Thyroid gland (tissue), 4 donors: ENCODE measurements around the gene ESYT3. TPM values are rescaled to one million over a fixed set of nuclear protein-coding genes. Genes with fewer than 3 reads are reported as not detected.
"Not testable (repeated sequence)": the region's sequence is repeated elsewhere in the genome, so short reads cannot be mapped to it uniquely, and the experiment has no call there.

Experiments
- DNase-seq, 2 donors: peaks; one replicate each; pipeline ENCODE4 v3.0.0-alpha.2; 2019
- H3K27ac ChIP-seq, 3 donors: fragments of 200-600 bp; sonication (generic); 1 replicate in 2 of 3; 2 replicates in 1 of 3; pipeline ENCODE4 v1.5.1; 2016 to 2019; ENCODE audit warnings: mild to moderate bottlenecking in 1 of 3, moderate library complexity in 1 of 3
- H3K27me3 ChIP-seq: fragments of 200-600 bp; sonication (generic); one replicate; pipeline ENCODE4 v1.5.1; 2019
- H3K36me3 ChIP-seq, 2 donors: fragments of 200-600 bp; sonication (generic); one replicate each; pipeline ENCODE4 v1.5.1; 2016 to 2019
- H3K4me1 ChIP-seq, 2 donors: fragments of 200-600 bp; sonication (generic); one replicate each; pipeline ENCODE4 v1.5.1; 2017 to 2019
- H3K4me3 ChIP-seq, 3 donors: fragments of 200-600 bp; sonication (generic); replicated peaks in 1 of 3; 1 replicate in 2 of 3; 2 replicates in 1 of 3; pipeline ENCODE4 v1.5.1; 2016; ENCODE audit warnings: mild to moderate bottlenecking in 1 of 3
- H3K9me3 ChIP-seq: fragments of 200-600 bp; sonication (generic); one replicate; pipeline ENCODE4 v1.5.1; 2017
- POLR2A ChIP-seq, 2 donors: fragments of 450-650 bp; IDR thresholded peaks; one replicate each; pipeline ENCODE4 v1.6.1; 2017; ENCODE audit warnings: antibody characterized with exemption in 2 of 2, mild to moderate bottlenecking in 2 of 2, moderate library complexity in 1 of 2
- WGBS, 2 donors: methylation state at CpG; one replicate each; pipeline ENCODE4 v1.1.5; 2017; 5-methylcytosine and 5-hydroxymethylcytosine counted together
- intact Hi-C: fragments of 100-400 bp; cut with DNase I; formaldehyde crosslinking; loops from one replicate; pipeline ENCODE4 v1.15.1; 2023
- total RNA-seq, 4 donors: library from RNA; depleted of rRNA; stranded (reverse); fragments of >200 nt; gene quantifications; one replicate each; pipeline ENCODE4 v1.2.3, GENCODE V29; 2016
- TF ChIP-seq, protein P1 (sequence below), 6 experiments: fragments of 200-600 bp in 3 of 6; fragments of 450-650 bp in 3 of 6; sonication (generic) in 3 of 6; IDR thresholded peaks; one replicate each; pipeline ENCODE4 v1.5.1; 2016 to 2019; ENCODE audit warnings: antibody characterized with exemption in 6 of 6, mild to moderate bottlenecking in 2 of 6, inconsistent platforms in 1 of 6, moderate library complexity in 1 of 6

Gene ESYT3
- total RNA-seq, 4 donors from 2014 or later: 19.9 to 82.8 (median 22.7) TPM

DNA sequence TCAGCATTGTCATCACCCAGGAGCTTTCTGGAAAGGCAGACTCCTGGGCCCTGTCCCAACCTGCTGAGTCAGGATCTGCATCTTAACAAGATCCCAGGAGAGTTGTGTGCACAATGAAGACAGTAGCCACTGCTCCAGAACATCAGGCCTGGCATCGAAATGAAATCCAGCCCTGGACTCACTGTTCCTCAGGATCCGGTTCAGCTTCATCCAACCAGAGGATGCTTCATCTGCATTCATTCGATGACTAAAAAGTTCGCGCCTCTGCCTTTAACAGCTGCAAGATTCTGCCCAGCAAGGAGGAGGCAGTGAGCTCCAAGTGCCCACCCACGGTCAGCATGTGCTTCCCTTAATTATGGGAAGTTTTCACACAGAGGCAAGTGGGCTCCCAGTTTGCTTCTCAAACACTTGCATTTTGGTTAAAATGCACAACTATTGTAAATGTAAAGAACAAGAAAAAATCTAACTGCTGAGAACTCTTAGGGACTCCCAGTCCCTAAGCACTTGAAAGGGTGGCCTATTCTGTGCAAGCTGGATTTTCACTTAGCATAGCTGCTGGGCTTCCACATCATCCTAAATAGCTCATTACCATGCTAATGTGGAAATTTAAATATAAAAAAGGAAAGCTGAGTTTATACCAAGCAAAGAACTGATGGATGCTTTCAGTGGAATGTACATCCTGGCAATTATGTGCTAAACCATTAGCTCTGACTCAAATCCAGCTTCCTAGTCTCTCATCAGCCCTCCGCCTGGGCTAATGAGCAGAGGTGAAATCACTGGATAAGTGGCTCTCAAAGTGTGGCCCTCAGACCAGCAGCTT, 25.5 kb upstream of the ESYT3 start:
- no peak overlapping the region for H3K27ac ChIP-seq
- intact Hi-C loops: loop anchor here (10.0 kb wide), 1 partner anchor 74 kb away; no protein-coding TSS in a partner anchor
- H3K9me3 ChIP-seq: no peaks in the 10 kb centered on the region
- no peak overlapping the region for H3K4me3 ChIP-seq
- H3K4me1 ChIP-seq: no peaks in the 10 kb centered on the region
- H3K27me3 ChIP-seq: no peaks in the 10 kb centered on the region
- 66 to 67% methylated on average over 7 of the region's 7 CpGs for WGBS, 2 donors
- TF ChIP-seq, protein P1, sequence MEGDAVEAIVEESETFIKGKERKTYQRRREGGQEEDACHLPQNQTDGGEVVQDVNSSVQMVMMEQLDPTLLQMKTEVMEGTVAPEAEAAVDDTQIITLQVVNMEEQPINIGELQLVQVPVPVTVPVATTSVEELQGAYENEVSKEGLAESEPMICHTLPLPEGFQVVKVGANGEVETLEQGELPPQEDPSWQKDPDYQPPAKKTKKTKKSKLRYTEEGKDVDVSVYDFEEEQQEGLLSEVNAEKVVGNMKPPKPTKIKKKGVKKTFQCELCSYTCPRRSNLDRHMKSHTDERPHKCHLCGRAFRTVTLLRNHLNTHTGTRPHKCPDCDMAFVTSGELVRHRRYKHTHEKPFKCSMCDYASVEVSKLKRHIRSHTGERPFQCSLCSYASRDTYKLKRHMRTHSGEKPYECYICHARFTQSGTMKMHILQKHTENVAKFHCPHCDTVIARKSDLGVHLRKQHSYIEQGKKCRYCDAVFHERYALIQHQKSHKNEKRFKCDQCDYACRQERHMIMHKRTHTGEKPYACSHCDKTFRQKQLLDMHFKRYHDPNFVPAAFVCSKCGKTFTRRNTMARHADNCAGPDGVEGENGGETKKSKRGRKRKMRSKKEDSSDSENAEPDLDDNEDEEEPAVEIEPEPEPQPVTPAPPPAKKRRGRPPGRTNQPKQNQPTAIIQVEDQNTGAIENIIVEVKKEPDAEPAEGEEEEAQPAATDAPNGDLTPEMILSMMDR (IDR thresholded peaks at IDR 0.05): no peak
- no peak for TF ChIP-seq POLR2A (IDR thresholded peaks at IDR 0.05)
- peak in 1 of 2 donors; percentile 6 for DNase-seq
- H3K36me3 ChIP-seq: peaks cover 13 to 14% of the 10 kb centered on the region in 2 donors

DNA sequence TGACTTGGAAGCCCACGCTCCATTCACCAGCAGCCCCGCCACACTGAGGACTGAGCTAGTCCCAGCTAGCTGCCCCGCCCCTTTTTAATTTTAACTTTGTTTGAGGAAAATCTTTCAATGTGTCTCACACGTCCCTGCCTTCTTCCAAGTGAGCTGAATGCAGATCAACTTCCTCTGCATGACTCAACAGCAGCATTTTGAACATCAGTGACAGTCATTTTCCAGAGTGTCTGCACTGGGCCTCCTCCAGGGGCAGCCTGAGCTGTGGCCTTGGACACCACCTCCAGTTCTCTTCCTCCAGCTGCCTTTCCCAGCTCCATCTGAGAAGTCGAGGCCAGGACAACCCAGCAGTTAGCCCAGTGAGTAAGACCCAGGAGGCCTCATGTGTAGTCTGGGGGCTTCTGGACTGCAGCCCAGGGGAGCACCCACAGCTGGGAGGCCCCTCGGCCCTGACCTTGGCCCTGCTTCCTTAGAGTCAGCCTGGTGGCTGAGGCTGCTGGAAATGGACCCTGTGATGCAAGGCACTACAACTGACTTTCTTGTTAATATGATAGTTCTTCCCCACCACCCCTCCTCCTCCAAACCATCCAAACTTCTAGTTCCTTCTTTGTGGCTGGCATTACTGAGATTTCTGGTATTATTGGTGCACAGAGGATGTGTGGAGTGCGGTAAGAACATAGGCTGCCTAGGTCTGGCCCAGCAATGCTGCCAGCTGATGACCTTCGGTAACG, 21.4 kb upstream of the ESYT3 start:
- intact Hi-C loops: no loop called here
- no peak overlapping the region for H3K27ac ChIP-seq

DNA sequence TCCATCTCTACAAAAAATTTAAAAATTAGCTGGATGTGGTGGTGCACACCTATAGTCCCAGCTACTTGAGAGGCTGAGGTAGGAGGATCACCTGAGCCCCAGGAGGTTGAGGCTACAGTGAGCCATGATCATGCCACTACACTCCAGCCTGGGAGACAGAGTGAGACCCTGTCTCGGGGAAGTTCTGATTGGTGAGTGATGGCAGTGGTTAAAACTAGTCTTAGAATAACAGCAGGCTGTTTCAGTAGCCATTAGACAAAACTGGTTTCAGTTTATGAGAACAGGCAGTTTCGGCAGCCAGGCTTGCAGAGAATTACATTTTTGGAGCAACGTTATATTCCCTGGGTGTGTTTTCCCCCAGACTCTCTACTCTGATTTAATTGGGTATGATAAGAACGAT, 18.2 kb upstream of the ESYT3 start:
- H3K36me3 ChIP-seq, H3K27me3 ChIP-seq, H3K4me3 ChIP-seq, H3K27ac ChIP-seq, H3K9me3 ChIP-seq, DNase-seq, H3K4me1 ChIP-seq: not testable (repeated sequence)
- intact Hi-C loops: loop anchor here (5.0 kb wide), 1 partner anchor 511 kb away; no protein-coding TSS in a partner anchor
- 76 to 86% methylated on average over 4 of the region's 4 CpGs for WGBS, 2 donors

More for the DNA sequence above, 21.4 kb upstream of the ESYT3 start:
- no peaks in the 10 kb centered on the region for H3K9me3 ChIP-seq
- no peak for DNase-seq
- no peak overlapping the region for H3K4me3 ChIP-seq
- TF ChIP-seq, protein P1 (IDR thresholded peaks at IDR 0.05): no peak
- no peak for TF ChIP-seq POLR2A (IDR thresholded peaks at IDR 0.05)
- H3K36me3 ChIP-seq: no peaks in the 10 kb centered on the region
- no peaks in the 10 kb centered on the region for H3K27me3 ChIP-seq
- no peaks in the 10 kb centered on the region for H3K4me1 ChIP-seq
- WGBS, 2 donors: 69 to 70% methylated on average over 9 of the region's 9 CpGs

DNA sequence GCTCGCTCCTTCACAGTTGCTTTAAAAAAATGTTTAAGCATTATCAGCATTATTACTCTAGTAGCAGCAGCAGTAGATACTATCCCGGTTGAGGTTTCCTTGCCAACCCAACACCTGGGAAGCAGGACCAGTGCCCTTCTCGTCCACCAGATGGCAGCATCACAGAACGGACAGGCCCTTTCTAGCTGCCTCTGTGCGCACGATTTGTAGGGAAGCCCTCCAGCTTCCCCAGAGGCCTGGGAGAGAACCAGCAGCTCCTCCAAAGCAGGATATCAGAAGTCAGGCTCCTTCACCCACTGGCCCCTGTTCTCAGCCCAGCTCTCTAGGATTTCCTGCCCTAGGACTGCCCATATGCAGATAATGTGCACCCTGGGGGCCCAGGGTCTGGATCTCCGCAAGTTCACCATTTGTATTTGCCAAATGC, 16.8 kb upstream of the ESYT3 start:
- TF ChIP-seq, protein P1 (IDR thresholded peaks at IDR 0.05): peak; percentile 56 to 95 (median 90)
- no peak for TF ChIP-seq POLR2A (IDR thresholded peaks at IDR 0.05)
- intact Hi-C loops: loop anchor here (5.0 kb wide), 1 partner anchor 510 kb away; no protein-coding TSS in a partner anchor
- 14 to 24% methylated on average over 5 to 7 of the region's 7 CpGs for WGBS, 2 donors
- DNase-seq: peak; percentile 84 to 88
- no peak overlapping the region for H3K4me3 ChIP-seq
- H3K4me1 ChIP-seq: no peaks in the 10 kb centered on the region
- H3K27ac ChIP-seq: no peak overlapping the region
- H3K9me3 ChIP-seq: no peaks in the 10 kb centered on the region
- H3K27me3 ChIP-seq: no peaks in the 10 kb centered on the region
- H3K36me3 ChIP-seq: no peaks in the 10 kb centered on the region

DNA sequence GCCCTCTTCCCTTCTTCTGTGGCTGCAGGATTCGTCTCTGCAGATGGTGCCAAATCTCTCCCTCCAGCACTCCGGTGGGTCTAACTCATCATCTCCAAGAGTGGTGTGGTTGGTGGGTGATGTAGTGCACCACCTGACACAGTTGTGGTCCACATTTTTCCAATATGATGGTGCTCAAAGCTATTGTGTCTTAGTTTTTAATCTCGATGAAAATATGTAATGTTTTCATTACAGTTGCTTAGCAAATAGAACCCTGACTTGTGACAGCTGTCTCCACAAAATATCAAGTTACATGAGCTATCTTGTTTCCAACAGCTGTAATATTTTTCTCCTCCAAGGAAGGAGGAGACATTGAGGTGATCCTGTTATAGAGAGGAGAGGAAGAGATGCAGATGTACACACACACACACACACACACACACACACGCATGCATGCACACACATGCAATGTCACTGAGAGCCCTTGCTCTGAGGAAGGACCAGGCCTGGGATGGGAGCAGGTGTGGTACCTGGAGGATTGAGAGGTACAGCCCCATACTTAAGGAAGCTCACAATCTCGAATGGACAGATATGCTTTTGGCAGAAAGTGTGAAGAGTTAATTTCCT, 15.7 kb upstream of the ESYT3 start:
- no peaks in the 10 kb centered on the region for H3K36me3 ChIP-seq
- H3K4me3 ChIP-seq: no peak overlapping the region
- no peak for DNase-seq
- intact Hi-C loops: loop anchor here (5.0 kb wide), 1 partner anchor 509 kb away; no protein-coding TSS in a partner anchor
- H3K27ac ChIP-seq: no peak overlapping the region
- no peaks in the 10 kb centered on the region for H3K4me1 ChIP-seq
- no peaks in the 10 kb centered on the region for H3K27me3 ChIP-seq
- 85 to 86% methylated on average over 5 of the region's 5 CpGs for WGBS, 2 donors
- no peaks in the 10 kb centered on the region for H3K9me3 ChIP-seq
- TF ChIP-seq, protein P1 (IDR thresholded peaks at IDR 0.05): no peak
- TF ChIP-seq POLR2A (IDR thresholded peaks at IDR 0.05): no peak
